Stimulated activated naive B cell treated with anti-CD40 and anti-IgM and Interleukin-4, amounts not matched to agents 10 μg/mL and 1 μg/mL and 100 μg/mL, for 72 hours (primary cell): Measurements from ENCODE around the gene NCAM2.

Experiments used
- ATAC-seq, 2 donors: fragments of 150-1000 bp; cut with Tn5 transposase; replicated peaks; 2 replicates each; pipeline ENCODE4 v1.10.0; 2021; ENCODE audit warnings: moderate library complexity in 1 of 2
- DNase-seq: peaks from one replicate; pipeline ENCODE4 v3.0.0; 2021
- H3K27ac Mint-ChIP-seq: one replicate; pipeline ENCODE4 v1.8.0; 2022; ENCODE audit warnings: mild to moderate bottlenecking, mixed read lengths
- H3K27me3 Mint-ChIP-seq, 2 donors: one replicate each; pipeline ENCODE4 v1.8.0; 2022; ENCODE audit warnings: mixed read lengths in 2 of 2
- H3K36me3 Mint-ChIP-seq, 2 donors: one replicate each; pipeline ENCODE4 v1.8.0; 2022; ENCODE audit warnings: mixed read lengths in 2 of 2, mild to moderate bottlenecking in 1 of 2
- H3K4me1 Mint-ChIP-seq, 2 donors: one replicate each; pipeline ENCODE4 v1.8.0; 2022; ENCODE audit warnings: mixed read lengths in 2 of 2, mild to moderate bottlenecking in 1 of 2
- H3K4me3 Mint-ChIP-seq, 2 donors: one replicate each; pipeline ENCODE4 v1.8.0; 2022; ENCODE audit warnings: mild to moderate bottlenecking in 2 of 2, mixed read lengths in 2 of 2, moderate library complexity in 1 of 2
- H3K9me3 Mint-ChIP-seq, 2 donors: one replicate each; pipeline ENCODE4 v1.8.0; 2022; ENCODE audit warnings: mixed read lengths in 2 of 2, mild to moderate bottlenecking in 1 of 2

The NCAM2 gene

DNA sequence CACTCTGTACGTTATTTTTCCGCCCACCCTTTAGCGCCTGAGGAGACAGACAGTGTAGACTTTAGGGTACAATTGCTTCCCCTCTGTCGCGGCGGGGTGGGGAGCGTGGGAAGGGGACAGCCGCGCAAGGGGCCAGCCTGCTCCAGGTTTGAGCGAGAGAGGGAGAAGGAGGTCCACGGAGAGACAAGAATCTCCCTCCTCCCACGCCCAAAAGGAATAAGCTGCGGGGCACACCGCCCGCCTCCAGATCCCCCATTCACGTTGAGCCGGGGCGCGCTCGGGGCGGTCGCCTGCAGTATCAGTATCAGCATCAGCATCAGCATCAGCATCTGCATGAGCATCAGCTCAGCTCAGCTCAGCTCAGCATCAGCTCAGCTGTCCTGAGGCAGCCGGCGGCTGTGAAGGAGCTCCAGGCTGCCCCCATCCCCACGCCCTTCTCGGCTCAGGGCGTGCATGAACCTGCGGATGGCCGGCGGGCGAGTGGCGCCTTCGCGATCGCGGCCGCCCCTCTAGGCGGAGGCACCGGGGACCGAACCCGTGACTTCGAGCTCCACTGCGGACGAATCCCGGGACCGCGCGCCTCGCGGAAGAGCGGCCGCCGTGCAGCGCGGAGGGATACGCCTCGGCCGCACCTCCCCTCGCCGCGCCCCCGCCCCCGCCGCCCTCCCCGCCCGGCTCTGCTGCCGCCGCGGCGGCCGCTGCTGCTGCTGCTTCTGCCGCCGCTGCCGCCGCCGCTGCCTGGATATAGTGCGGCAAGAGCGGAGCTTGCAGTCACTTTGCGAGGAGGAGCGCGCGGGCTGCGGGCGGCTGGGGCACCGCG lies at the start of gene NCAM2:
NCAM2 (plus strand) TSS at position 774 of the 820 bp plus-strand sequence.
- no peak within 1 kb of the TSS for H3K27ac Mint-ChIP-seq
- DNase-seq: peak; percentile 46
- peaks cover 4 to 23% of the 10 kb centered on the region in 2 donors for H3K4me1 Mint-ChIP-seq
- H3K27me3 Mint-ChIP-seq: peaks cover 7 to 27% of the 10 kb centered on the region in 2 donors
- no peaks in the 10 kb centered on the region for H3K9me3 Mint-ChIP-seq
- no peaks in the 10 kb centered on the region for H3K36me3 Mint-ChIP-seq
- ATAC-seq: peak; percentile 72 to 76
- peak within 1 kb of the TSS; percentile 77 to 79 for H3K4me3 Mint-ChIP-seq

DNA sequence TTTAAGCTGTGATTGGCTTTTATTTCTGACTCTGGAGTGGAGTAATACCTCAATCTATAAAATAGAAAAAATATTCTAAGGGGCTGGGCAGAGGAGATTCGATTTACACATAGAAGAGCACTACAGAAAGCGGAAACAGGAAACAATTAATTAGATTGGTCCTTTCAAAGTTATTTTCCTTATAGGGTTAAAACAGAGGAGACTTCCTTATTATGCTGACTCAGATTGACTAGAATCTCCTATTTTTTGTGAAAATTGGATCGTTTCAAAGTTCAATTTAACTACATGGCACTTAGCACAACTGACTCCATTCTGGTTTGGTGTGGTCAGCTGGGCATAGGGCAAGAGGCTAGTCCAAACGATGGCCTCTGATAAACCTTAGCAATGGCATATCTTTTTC lies 48.3 kb upstream of the NCAM2 start:
- H3K27ac Mint-ChIP-seq: no peak overlapping the region
- H3K27me3 Mint-ChIP-seq: no peaks in the 10 kb centered on the region

DNA sequence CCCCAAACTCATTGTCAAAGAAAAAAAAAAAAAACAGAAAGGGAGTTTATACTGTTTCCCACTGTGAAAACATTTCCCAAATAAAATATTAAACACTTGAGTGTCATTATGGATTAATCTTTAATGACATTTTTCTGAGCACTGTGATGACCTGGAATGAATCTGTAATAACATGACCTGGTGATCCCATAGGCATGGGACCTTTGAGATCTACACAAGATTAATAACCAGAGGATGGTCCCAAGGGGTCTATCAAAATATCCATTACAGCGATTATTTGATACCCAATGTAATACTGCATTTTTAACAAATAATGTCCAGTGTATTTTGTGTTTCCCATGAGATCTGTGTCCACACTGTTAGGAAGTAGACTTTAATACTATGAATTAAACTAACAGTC lies 32.4 kb upstream of the NCAM2 start:
- no peak overlapping the region for H3K4me3 Mint-ChIP-seq

More for the DNA sequence above, 48.3 kb upstream of the NCAM2 start:
- no peak for DNase-seq
- H3K4me3 Mint-ChIP-seq: no peak overlapping the region
- ATAC-seq: no peak
- H3K36me3 Mint-ChIP-seq: no peaks in the 10 kb centered on the region
- no peaks in the 10 kb centered on the region for H3K4me1 Mint-ChIP-seq
- no peaks in the 10 kb centered on the region for H3K9me3 Mint-ChIP-seq

DNA sequence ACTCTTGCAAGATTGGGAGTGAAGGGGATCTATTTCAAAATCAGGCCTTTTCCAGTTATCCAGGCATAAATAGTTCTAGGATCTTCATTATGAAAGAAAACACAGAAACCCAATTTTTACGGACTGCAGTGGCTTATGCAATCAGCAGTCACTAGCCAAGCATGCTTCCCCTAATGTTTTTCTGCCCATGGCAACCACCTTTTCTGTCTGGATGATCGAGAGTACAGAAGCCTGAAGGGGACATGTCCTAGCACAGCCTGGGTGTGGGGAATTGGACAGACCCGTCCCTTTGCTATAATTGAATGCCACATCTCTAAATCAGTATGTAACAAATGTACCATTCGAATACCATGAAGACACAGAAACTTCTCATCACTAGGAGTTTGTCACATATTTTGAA lies 29.8 kb upstream of the NCAM2 start:
- Mint-ChIP-seq H3K4me1 (no peaks in the 10 kb centered on the region), H3K9me3 (no peaks in the 10 kb centered on the region), H3K36me3 (no peaks in the 10 kb centered on the region), H3K27ac (no peak overlapping the region), H3K27me3 (no peaks in the 10 kb centered on the region), H3K4me3 (no peak overlapping the region)
- DNase-seq (no peak), ATAC-seq (no peak)

More for the DNA sequence above, 32.4 kb upstream of the NCAM2 start:
- peaks cover 0 to 2% of the 10 kb centered on the region in 2 donors for H3K9me3 Mint-ChIP-seq
- no peaks in the 10 kb centered on the region for H3K4me1 Mint-ChIP-seq
- ATAC-seq (no peak), DNase-seq (no peak)
- no peak overlapping the region for H3K27ac Mint-ChIP-seq
- no peaks in the 10 kb centered on the region for H3K36me3 Mint-ChIP-seq
- H3K27me3 Mint-ChIP-seq: no peaks in the 10 kb centered on the region

DNA sequence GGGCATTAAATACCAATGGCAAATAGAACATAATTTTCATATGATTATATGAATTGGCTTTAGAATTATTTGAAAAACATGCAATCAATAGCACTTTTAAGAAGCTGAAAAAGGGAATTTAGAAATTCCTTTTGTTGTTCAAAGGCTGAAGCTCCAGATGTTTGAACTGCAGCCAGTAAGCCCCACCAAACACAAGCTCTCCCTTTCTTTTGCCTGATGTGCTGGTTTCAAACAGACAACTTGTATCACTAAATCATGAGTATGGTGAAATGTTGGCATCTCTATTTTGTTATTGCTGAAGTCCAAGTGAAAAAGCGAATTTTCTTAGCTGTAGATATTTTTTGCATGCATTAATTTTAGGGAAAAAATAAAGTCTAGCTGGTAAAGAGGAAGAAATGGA lies 27.5 kb upstream of the NCAM2 start:
- no peaks in the 10 kb centered on the region for H3K27me3 Mint-ChIP-seq
- H3K27ac Mint-ChIP-seq: no peak overlapping the region
- no peaks in the 10 kb centered on the region for H3K9me3 Mint-ChIP-seq
- DNase-seq (no peak), ATAC-seq (no peak)
- H3K4me3 Mint-ChIP-seq: no peak overlapping the region
- no peaks in the 10 kb centered on the region for H3K36me3 Mint-ChIP-seq
- no peaks in the 10 kb centered on the region for H3K4me1 Mint-ChIP-seq

DNA sequence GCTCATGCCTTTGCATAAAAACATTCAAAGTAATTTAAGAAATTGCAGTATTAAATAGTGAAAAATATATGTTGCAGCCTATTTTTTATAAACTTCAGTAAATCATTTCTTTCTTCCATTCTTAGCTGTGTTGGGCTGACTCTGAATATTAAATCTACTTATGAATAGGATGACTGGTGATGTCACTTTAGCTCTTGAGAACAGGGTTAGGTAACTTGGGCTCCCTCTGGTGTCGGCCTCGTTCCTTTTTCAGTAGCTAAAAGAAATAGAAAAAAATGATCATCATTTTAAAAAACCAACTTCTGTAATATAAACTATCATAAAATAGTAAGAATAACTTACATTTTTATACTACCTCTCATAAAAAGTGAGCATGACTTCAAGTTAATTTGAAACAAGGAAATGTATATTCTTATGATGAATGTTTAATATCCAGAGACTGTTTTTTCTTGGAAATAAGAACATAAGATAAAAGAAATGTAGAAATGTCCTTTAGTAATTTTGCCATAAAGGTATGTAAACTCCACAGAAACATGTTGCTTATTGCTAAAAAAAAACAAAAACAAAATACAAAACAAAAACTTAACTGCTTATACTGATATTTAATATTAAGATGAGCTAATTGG lies 26.8 kb upstream of the NCAM2 start:
- Mint-ChIP-seq H3K9me3 (no peaks in the 10 kb centered on the region), H3K4me3 (no peak overlapping the region)
- peak; percentile 64 to 69 for ATAC-seq

DNA sequence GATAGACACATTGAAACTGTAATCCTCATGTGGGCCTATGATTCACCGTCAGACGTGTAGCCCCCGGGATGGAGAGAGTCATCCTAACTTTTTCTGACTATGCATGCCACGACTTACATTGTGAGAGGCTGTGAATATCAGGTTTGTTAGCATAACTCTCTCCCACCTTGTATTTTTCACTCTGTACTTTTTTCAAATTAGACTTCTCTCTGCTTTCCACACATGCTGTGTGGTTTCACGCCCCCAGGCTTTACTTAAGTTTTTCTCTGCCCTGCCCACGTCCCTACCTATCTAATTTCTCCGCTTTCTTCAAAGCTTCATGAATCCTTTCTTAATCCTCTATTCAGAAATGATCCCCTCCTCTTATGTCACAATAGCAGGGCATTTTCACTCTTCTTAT lies 3.4 kb upstream of the NCAM2 start:
- peaks cover 7 to 24% of the 10 kb centered on the region in 2 donors for H3K27me3 Mint-ChIP-seq
- H3K4me1 Mint-ChIP-seq: peaks cover 4 to 23% of the 10 kb centered on the region in 2 donors
- no peak overlapping the region for H3K4me3 Mint-ChIP-seq
- H3K36me3 Mint-ChIP-seq: no peaks in the 10 kb centered on the region
- H3K27ac Mint-ChIP-seq: no peak overlapping the region
- ATAC-seq (no peak), DNase-seq (no peak)
- H3K9me3 Mint-ChIP-seq: no peaks in the 10 kb centered on the region

More for the DNA sequence above, 26.8 kb upstream of the NCAM2 start:
- no peaks in the 10 kb centered on the region for H3K27me3 Mint-ChIP-seq
- no peak overlapping the region for H3K27ac Mint-ChIP-seq
- H3K4me1 Mint-ChIP-seq: no peaks in the 10 kb centered on the region
- no peaks in the 10 kb centered on the region for H3K36me3 Mint-ChIP-seq
- DNase-seq: peak; percentile 8

DNA sequence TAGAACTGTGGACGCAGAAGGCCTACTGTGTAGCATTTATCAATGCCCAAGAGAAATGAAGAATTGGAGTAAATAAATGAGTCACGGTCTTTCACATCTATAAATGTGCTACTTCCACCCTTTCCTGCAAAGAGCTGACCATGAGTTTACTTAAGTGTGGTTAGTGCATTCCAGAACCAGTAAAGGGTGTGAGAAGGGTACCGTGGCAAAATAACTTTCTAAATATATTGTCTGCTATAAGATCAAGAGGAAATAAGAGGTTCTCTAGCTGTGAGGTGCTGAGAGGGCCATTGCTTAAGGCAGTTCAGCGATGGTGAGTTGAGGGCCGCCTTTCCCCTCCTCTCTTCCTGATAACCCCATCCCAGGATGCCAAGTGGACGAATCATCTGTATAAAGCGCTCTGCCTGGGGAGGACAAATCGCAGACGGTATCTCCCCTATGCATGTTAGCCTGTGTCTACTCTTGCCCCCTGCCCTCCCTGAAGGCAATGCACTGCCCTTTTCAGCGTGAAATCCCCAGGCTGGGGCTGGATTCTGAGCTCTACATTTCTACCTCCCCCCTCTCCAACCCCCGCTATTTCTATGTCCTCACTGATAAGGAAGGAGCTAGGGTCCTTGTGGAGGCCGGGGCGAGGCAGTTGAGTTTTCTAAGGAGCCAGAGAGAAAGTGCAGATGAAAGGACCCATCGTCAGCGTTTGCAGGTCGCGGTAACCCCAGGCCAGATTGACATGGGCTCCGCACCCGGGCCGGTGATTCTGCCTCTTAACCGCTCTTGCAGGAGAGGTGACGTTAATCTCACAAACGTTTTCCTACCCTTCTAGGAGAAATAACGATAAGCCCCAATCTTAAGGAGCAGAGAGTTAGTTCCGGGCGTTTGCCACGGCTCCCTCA lies 1.5 kb upstream of the NCAM2 start:
- H3K4me1 Mint-ChIP-seq: peaks cover 4 to 23% of the 10 kb centered on the region in 2 donors
- H3K27me3 Mint-ChIP-seq: peaks cover 7 to 27% of the 10 kb centered on the region in 2 donors
- no peak overlapping the region for H3K27ac Mint-ChIP-seq
- ATAC-seq: no peak
- H3K36me3 Mint-ChIP-seq: no peaks in the 10 kb centered on the region
- H3K4me3 Mint-ChIP-seq: peak overlapping the region; percentile 68 to 77
- H3K9me3 Mint-ChIP-seq: no peaks in the 10 kb centered on the region
- DNase-seq: no peak

DNA sequence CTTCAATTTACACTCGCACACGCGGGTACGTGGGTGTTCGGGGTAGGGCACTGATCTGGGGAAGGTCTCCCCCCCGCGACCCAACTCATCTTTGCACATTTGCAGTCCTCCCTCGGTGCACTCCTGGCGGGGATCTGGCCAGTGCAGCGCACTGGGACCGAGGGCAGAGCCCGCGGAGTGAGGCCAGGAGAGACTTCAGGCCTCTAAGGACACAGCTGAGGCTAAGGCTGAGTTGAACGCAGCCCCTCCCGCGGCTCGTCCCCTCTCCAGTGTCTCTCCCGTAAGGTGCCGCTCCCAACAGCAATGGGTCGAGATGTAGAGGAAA lies 936 bp upstream of the NCAM2 start:
- ATAC-seq (peak; percentile 5 to 17), DNase-seq (no peak)
- Mint-ChIP-seq H3K4me1 (peaks cover 4 to 23% of the 10 kb centered on the region in 2 donors), H3K9me3 (no peaks in the 10 kb centered on the region), H3K4me3 (peak overlapping the region; percentile 68 to 77), H3K27me3 (peaks cover 7 to 27% of the 10 kb centered on the region in 2 donors), H3K27ac (no peak overlapping the region), H3K36me3 (no peaks in the 10 kb centered on the region)

DNA sequence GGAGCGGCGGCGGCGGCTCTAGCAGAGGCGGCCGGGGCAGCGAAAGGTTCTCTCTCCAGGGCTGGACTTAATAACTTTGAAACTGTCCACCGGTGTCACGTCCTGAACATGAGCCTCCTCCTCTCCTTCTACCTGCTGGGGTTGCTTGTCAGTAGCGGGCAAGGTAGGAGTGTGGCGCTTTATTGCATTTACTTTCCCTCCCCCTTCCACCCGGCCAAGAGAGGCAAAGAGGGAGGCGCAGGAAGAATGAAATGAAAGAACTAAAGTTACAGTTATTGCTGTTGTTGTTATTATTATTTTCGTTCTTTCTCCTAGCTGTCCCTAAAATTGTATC lies 214 bp downstream of the NCAM2 start:
- no peak overlapping the region for H3K27ac Mint-ChIP-seq
- ATAC-seq (peak; percentile 35 to 44), DNase-seq (no peak)
- H3K36me3 Mint-ChIP-seq: no peaks in the 10 kb centered on the region
- peak overlapping the region; percentile 77 to 79 for H3K4me3 Mint-ChIP-seq
- no peaks in the 10 kb centered on the region for H3K9me3 Mint-ChIP-seq
- peaks cover 7 to 27% of the 10 kb centered on the region in 2 donors for H3K27me3 Mint-ChIP-seq
- peaks cover 4 to 23% of the 10 kb centered on the region in 2 donors for H3K4me1 Mint-ChIP-seq

DNA sequence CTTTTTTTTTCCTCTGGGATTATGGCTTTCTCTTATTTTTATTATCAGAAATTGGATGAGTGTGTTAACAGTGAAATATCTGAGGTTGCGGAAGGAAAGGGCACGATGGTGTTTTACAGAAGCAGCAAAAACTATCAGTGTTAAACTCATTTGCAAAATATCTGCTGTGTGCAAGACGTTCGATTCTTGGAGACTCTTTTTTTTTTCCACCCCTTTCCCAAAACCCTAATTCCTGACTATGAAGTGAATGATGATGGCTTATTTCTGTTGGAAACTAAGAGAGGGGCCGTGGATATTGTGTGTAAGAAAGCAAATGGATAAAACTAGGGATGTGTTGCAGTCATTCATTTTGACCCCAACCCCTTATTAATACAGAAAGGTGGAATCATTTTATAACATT lies 677 bp downstream of the NCAM2 start:
- no peak overlapping the region for H3K27ac Mint-ChIP-seq

DNA sequence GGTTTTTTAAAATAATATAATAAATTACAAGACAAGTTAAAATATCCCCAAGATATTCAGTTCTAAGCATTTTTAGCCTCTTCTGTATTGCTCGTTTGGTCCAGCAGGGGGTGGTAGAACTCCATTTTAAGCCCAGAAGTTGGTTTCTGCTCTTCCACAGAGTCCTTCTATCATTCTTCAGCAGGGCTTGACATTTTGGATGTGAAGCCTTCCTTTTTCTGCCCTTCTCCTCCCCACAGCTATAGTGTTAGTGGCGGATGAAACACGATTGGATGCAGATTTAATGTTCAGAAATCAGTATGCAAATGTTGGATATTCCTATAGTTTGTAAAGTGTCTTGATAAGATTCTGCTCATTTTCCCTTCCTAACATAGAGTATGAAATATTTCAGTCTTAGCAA lies 1.4 kb downstream of the NCAM2 start:
- Mint-ChIP-seq H3K4me1 (peaks cover 4 to 23% of the 10 kb centered on the region in 2 donors), H3K4me3 (no peak overlapping the region), H3K27ac (no peak overlapping the region), H3K36me3 (no peaks in the 10 kb centered on the region), H3K27me3 (peaks cover 7 to 27% of the 10 kb centered on the region in 2 donors), H3K9me3 (no peaks in the 10 kb centered on the region)
- DNase-seq (peak; percentile 11), ATAC-seq (peak; percentile 35 to 38)

More for the DNA sequence above, 677 bp downstream of the NCAM2 start:
- H3K4me3 Mint-ChIP-seq: peak overlapping the region; percentile 77 to 79
- peaks cover 7 to 27% of the 10 kb centered on the region in 2 donors for H3K27me3 Mint-ChIP-seq
- H3K9me3 Mint-ChIP-seq: no peaks in the 10 kb centered on the region
- DNase-seq (no peak), ATAC-seq (no peak)
- peaks cover 4 to 23% of the 10 kb centered on the region in 2 donors for H3K4me1 Mint-ChIP-seq
- no peaks in the 10 kb centered on the region for H3K36me3 Mint-ChIP-seq

DNA sequence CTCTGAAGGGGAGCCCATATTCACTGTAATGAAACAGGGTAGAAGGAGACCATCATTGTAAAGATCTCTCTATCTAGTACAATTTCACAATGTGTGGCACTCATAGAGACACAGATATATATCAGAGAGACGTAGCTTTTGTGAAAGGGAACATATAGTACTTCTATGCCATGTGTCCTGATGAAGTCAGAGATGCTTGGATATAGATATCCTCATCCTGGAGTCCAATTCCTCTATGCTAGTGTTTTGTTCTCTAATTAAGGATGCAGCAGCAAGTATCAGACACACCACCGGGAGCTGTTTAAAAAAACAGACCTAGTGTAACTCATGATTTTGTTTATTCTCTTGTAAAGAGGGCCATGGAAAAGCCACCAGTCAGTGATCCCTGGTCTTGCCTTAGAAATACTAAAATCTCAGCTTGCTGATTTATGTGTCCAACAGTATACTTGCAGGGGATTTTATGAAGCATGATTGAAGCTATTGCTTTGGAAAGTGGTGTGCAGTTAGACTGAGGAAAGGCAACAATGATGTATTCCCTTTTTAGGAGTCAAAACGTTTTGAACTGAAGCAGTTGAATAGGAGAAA lies 2.5 kb downstream of the NCAM2 start:
- Mint-ChIP-seq H3K27ac (no peak overlapping the region), H3K4me1 (peaks cover 4 to 23% of the 10 kb centered on the region in 2 donors), H3K36me3 (no peaks in the 10 kb centered on the region), H3K4me3 (no peak overlapping the region), H3K9me3 (no peaks in the 10 kb centered on the region), H3K27me3 (peaks cover 7 to 27% of the 10 kb centered on the region in 2 donors)
- ATAC-seq: no peak
- no peak for DNase-seq

DNA sequence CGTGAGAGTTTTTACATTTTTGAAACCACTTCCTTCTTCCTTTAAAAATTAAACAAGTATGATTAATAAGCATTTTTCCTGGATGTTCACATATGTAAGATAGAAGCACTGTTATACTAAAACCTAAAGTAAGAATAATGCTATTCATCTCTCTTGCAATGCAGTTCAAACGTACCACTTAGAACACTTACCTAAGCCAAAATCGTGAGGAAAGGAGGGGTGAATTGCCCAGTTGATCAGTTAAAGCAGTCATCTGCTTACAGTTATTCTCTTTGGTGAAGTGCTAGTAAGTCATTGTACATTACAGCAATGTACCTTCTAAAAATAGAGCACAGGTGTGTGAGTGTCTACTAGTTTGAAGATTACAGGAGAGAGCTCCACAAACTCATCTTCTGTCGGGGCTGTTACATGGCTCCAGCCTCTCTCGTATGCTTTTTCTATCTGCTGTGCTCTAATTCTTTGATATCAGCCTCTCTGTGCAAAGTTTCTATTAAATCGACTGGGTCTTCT lies 3.4 kb downstream of the NCAM2 start:
- no peaks in the 10 kb centered on the region for H3K36me3 Mint-ChIP-seq
- no peak overlapping the region for H3K4me3 Mint-ChIP-seq
- peaks cover 4 to 19% of the 10 kb centered on the region in 2 donors for H3K4me1 Mint-ChIP-seq
- peaks cover 7 to 24% of the 10 kb centered on the region in 2 donors for H3K27me3 Mint-ChIP-seq
- ATAC-seq (no peak), DNase-seq (no peak)
- no peak overlapping the region for H3K27ac Mint-ChIP-seq
- no peaks in the 10 kb centered on the region for H3K9me3 Mint-ChIP-seq
